ENCODE measurements around the gene SLC27A6.
"Not testable (repeated sequence)": the region's sequence is repeated elsewhere in the genome, so short reads cannot be mapped to it uniquely, and the experiment has no call there.

DNA sequence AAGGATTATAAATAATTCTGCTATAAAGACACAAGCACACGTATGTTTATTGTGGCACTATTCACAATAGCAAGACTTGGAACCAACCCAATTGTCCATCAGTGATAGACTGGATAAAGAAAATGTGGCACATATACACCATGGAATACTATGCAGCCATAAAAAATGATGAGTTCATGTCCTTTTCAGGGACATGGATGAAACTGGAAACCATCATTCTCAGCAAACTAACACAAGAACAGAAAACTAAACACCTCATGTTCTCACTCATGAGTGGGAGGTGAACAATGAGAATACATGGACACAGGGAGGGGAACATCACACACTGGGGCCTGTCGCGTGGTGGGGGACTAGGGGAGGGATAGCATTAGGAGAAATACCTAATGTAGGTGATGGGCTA lies 71.0 kb downstream of the SLC27A6 start:
- TF ChIP-seq, protein P1, sequence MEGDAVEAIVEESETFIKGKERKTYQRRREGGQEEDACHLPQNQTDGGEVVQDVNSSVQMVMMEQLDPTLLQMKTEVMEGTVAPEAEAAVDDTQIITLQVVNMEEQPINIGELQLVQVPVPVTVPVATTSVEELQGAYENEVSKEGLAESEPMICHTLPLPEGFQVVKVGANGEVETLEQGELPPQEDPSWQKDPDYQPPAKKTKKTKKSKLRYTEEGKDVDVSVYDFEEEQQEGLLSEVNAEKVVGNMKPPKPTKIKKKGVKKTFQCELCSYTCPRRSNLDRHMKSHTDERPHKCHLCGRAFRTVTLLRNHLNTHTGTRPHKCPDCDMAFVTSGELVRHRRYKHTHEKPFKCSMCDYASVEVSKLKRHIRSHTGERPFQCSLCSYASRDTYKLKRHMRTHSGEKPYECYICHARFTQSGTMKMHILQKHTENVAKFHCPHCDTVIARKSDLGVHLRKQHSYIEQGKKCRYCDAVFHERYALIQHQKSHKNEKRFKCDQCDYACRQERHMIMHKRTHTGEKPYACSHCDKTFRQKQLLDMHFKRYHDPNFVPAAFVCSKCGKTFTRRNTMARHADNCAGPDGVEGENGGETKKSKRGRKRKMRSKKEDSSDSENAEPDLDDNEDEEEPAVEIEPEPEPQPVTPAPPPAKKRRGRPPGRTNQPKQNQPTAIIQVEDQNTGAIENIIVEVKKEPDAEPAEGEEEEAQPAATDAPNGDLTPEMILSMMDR (IDR thresholded peaks at IDR 0.05) = not testable (repeated sequence)
- TF ChIP-seq POLR2A, POLR2AphosphoS5, EP300 (IDR thresholded peaks at IDR 0.05): not testable (repeated sequence)

All from sigmoid colon (tissue), 4 donors.